IPS-NIHi7 (cell line): ENCODE results near the gene PPP1R9A.

Experiments used
- DNase-seq: peaks from one replicate; pipeline ENCODE4 v3.0.0; 2012; ENCODE audit warnings: mixed read lengths; ENCODE audit errors: extremely low spot score

Gene PPP1R9A

GRCh38 chr7:95035295-95035694 is 127.9 kb downstream of the PPP1R9A start:
- DNase-seq = no peak

GRCh38 chr7:95041031-95041430 is 133.6 kb downstream of the PPP1R9A start:
- DNase-seq = no peak

DNA sequence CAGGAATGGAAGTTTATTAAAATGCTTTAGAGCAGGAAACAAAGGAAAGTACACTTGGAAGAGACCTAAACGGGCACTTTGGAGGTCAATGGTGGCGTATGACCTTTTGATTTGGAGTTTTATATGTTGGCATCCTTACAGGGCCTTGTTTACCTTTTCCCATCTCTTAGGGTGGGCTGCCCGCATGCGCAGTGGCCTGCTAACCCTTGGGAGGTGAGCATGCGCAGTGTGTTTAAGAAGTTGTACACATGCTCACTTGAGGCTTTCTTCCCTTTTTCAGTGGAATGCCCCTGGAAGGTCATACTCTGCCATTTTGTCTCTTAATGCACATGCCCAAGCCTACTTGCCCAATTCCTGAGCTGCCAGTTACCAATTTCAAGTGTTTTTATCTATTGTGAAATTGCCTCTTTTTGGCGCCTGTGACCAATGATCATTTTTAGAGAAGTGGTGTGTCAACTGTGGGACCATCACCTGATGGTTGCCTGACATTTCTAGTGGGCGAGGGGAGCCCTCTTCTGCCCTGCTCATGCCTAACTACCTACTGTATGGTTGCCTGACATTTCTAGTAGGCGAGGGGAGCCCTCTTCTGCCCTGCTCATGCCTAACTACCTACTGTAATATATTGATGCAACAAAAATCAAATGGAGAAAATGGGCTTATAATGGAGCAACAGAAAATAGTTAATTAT is 138.0 kb downstream of the PPP1R9A start:
- peak; percentile 26 for DNase-seq

- DNase-seq = no peak
Observed at GRCh38 chr7:95046494-95047240, 139.3 kb downstream of the PPP1R9A start.

GRCh38 chr7:95047291-95047690 is 139.9 kb downstream of the PPP1R9A start:
- no peak for DNase-seq

GRCh38 chr7:95052566-95053094 is 145.2 kb downstream of the PPP1R9A start:
- no peak for DNase-seq

DNA sequence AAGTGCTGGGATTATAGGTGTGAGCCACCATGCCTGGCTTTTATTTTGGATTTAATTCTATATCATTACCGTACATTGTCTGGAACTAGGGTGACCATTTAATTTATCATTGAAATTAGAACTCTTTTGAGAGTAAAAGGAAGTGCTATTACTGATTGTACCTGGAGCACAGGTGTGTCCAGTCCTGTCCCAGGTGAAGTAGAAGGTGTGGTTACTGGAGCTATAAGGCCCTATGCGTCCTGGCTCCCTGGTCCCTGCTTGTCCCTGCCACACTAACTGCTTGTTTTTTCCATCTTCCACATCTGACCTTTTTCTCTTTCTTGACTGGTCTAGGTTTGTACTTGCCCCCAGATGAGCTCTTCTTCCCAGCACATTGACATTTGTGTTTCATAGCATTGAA is 147.0 kb downstream of the PPP1R9A start:
- DNase-seq = no peak

DNA sequence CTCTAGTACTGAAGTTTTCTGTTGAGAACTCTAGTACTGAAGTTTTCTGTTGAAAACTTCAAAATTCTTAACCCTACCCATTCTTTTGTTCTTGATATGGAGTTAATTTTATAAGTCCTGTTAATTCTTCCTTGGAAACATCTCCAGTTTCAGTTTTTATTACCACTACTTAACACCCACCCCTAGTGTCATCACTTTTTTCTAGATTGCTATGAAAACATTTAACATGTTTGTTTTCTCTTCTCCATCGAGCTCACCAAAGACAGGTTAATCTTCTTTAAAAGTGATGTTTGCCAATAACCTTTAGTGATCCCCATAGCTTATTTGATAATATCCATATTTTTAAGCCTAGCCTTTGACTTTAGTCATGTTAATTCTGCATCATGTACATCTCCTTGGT is 147.9 kb downstream of the PPP1R9A start:
- no peak for DNase-seq

GRCh38 chr7:95056107-95056739 is 148.8 kb downstream of the PPP1R9A start:
- no peak for DNase-seq

- no peak for DNase-seq
Observed at GRCh38 chr7:95056901-95057300, 149.5 kb downstream of the PPP1R9A start.

- no peak for DNase-seq
Observed at GRCh38 chr7:95059842-95060313, 152.5 kb downstream of the PPP1R9A start.

DNA sequence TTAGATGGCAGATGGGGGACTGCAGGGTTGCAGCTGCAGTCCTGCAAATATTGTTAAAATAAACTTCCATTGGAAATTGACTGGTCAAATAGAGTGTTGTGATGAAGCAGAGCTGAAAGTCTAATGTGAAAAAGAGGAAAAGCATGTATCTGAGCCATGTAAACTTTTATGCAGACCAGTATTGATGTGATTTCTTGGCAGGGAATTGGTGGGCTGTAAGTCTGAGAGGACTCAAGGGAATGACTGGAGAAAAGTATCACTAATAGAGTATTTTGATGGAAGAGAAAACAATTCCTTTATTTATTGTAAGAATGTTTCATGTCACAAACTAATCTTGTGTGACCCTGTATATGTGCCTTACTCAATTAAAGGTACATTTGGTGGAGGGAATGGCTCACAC is 155.5 kb downstream of the PPP1R9A start:
- DNase-seq = no peak

DNA sequence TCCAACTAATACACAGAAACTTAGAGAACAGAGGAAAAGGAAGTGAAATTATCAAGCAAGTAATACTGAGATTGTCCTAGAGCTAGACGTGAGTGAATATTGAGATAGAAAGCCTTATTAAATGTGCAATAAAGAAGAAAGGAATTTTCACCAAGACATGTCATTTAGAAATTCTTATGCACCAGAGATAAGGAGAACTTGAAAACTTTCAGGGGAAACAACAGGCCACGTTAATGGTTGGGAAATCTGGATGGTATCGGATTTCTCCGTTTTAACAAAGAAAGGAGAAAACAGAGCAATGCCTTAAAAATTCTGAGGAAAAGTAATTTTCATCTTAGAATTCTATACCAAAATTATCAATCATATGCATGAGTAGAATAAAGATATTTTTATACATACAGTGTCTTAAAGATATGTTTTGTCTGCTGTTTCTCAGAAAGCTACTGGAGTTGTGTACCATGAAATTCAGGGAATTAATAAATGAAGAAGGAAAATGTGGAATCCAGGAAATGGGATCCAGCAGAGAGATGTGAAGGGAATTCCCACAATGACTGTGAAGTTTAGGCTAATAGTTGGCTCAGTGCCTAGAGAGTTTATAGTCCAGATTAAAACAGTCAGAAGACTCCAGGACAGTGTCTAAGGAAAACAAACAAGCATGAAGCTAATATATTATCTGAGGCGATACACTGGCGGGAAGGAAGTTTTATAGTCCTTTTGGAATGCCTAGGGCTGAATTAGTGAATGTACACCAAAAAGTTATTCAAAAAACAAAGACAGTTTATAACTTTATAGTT is 159.5 kb downstream of the PPP1R9A start:
- no peak for DNase-seq

- no peak for DNase-seq
Observed at GRCh38 chr7:95088536-95089215, 181.3 kb downstream of the PPP1R9A start.

- DNase-seq = no peak
Observed at GRCh38 chr7:95089414-95090315, 182.3 kb downstream of the PPP1R9A start.

DNA sequence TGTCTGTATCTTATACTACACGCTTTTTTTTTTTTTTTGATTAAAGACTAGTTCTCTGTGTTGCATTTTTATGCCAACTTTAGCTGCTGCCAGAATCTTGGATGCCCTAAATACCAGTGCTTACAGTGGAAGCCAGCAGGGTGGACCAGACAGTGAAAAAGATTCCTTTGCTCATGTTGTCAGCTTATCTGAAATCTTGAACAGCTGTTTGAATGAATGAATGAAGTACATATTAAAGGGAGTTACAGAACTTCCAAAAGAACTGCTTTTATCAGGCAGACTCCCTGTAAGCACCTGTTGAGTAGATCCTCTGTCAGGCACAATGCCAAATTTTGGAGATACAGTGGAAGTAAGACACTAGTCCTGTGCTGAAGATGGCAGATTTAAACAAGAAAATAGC is 184.9 kb downstream of the PPP1R9A start:
- DNase-seq = no peak

DNA sequence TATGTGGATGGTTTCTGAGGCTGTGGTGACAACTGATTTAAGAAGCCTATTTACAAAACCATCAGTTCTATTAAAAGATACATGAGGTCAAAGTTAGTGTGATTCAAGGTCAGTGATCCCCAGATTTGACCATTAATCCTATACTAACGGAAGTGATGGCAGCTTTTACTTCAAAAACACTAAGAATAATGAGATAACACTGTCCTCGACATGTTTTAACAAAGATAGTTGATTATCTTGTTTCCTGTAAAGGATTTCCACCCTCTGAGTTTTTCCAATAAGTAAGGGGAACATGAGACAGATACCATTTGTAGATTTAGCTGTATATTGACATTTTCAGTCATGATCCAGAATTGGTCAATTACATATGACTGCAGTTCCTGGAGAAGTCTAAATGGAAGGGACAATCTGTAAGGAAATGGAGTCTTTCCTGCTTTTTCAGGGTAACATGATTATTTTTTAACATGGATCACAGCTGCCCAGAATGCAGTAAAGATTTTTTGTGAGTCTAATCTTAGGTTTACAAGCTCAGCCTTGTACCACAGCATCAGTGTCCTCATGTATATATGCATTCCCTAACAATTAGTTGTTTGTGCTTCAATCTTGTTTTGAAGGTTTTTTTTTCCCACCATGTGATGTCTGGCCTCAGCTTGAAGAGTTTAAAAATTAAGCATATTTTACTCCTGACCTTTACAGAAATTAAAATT is 188.0 kb downstream of the PPP1R9A start:
- DNase-seq = no peak

GRCh38 chr7:95095966-95096540 is 188.7 kb downstream of the PPP1R9A start:
- DNase-seq = no peak

- no peak for DNase-seq
Observed at GRCh38 chr7:95097291-95097690, 189.9 kb downstream of the PPP1R9A start.
